SK-N-DZ (cell line): ENCODE data around the gene PTPN3.
A peak's percentile ranks its signal among the peaks of the same experiment; 100 is the strongest.

ENCODE experiments used
- DNase-seq: peaks from one replicate; pipeline ENCODE4 v3.0.0-alpha.2; 2015; ENCODE audit warnings: low spot score

Gene PTPN3

GRCh38 chr9:109424618-109425017, 73.5 kb downstream of the PTPN3 start:
- no peak for DNase-seq

- no peak for DNase-seq
Observed at GRCh38 chr9:109423877-109424276, 74.2 kb downstream of the PTPN3 start.

GRCh38 chr9:109422641-109423040, 75.5 kb downstream of the PTPN3 start:
- DNase-seq: peak; percentile 14

- no peak for DNase-seq
Observed at GRCh38 chr9:109421026-109421970, 76.8 kb downstream of the PTPN3 start.

GRCh38 chr9:109419531-109419930, 78.6 kb downstream of the PTPN3 start:
- no peak for DNase-seq

GRCh38 chr9:109418827-109419226, 79.3 kb downstream of the PTPN3 start:
- DNase-seq: no peak

GRCh38 chr9:109417585-109418544, 80.2 kb downstream of the PTPN3 start:
- DNase-seq: no peak

GRCh38 chr9:109417054-109417453, 81.1 kb downstream of the PTPN3 start:
- DNase-seq: no peak

- DNase-seq: no peak
Observed at GRCh38 chr9:109416135-109416706, 81.9 kb downstream of the PTPN3 start.

- no peak for DNase-seq
Observed at GRCh38 chr9:109414125-109414785, 83.9 kb downstream of the PTPN3 start.

GRCh38 chr9:109411798-109412352, 86.2 kb downstream of the PTPN3 start:
- peak; percentile 9 for DNase-seq

- DNase-seq: no peak
Observed at GRCh38 chr9:109411069-109411761, 86.9 kb downstream of the PTPN3 start.

- DNase-seq: peak; percentile 11
Observed at GRCh38 chr9:109409773-109410397, 88.2 kb downstream of the PTPN3 start.

- DNase-seq: no peak
Observed at GRCh38 chr9:109408759-109409462, 89.2 kb downstream of the PTPN3 start.

GRCh38 chr9:109403766-109404320, 94.3 kb downstream of the PTPN3 start:
- DNase-seq: no peak

- no peak for DNase-seq
Observed at GRCh38 chr9:109403116-109403515, 95.0 kb downstream of the PTPN3 start.

- no peak for DNase-seq
Observed at GRCh38 chr9:109401990-109402318, 96.2 kb downstream of the PTPN3 start.

- DNase-seq: peak; percentile 25
Observed at GRCh38 chr9:109401169-109401989, 96.7 kb downstream of the PTPN3 start.
